HEK293 (cell line): ENCODE results near the gene ZBTB20.

Experiments used
- CTCF ChIA-PET: fragments of 350-600 bp; formaldehyde crosslinking; extraction: SDS; loops from one replicate; lab custom pipeline; 2021; ENCODE audit warnings: antibody characterized with exemption; lab: Yijun Ruan, JAX
- POLR2A ChIA-PET: fragments of 300-600 bp; formaldehyde crosslinking; extraction: SDS; loops from one replicate; lab custom pipeline; 2020; ENCODE audit warnings: antibody characterized with exemption, inconsistent platforms; lab: Yijun Ruan, JAX
- H3K27ac ChIP-seq: fragments of 200-500 bp; sonication (Bioruptor generic); 2 replicates; pipeline ENCODE4 v1.5.1; 2014; ENCODE audit warnings: low read depth, low read length, control low read depth, inconsistent platforms; ENCODE audit errors: extremely low read depth
- H3K36me3 ChIP-seq, 2 experiments: fragments of 200-500 bp in 1 of 2; sonication (Bioruptor generic) in 1 of 2; 1 replicate in 1 of 2; 2 replicates in 1 of 2; pipeline ENCODE4 v1.5.1; 2014 to 2017; ENCODE audit warnings: inconsistent platforms in 2 of 2, low read length in 2 of 2; ENCODE audit not compliant: control insufficient read depth in 2 of 2, insufficient read depth in 1 of 2
- H3K4me1 ChIP-seq: fragments of 200-500 bp; sonication (Bioruptor generic); 2 replicates; pipeline ENCODE4 v1.5.1; 2014; ENCODE audit warnings: mild to moderate bottlenecking, low read length, inconsistent platforms; ENCODE audit not compliant: control insufficient read depth, insufficient read depth
- H3K4me3 ChIP-seq: 2 replicates; pipeline ENCODE4 v1.5.1; 2011; ENCODE audit warnings: low read depth, mild to moderate bottlenecking, control low read depth, low read length, moderate library complexity
- H3K9me3 ChIP-seq: fragments of 200-500 bp; sonication (Bioruptor generic); 2 replicates; pipeline ENCODE4 v1.5.1; 2014; ENCODE audit warnings: low read depth, low read length, inconsistent platforms; ENCODE audit not compliant: control insufficient read depth, insufficient read depth
- BCL11B ChIP-seq: fragments of 450-650 bp; formaldehyde crosslinking; IDR thresholded peaks from 2 replicates; pipeline ENCODE4 v1.5.1; 2016; ENCODE audit warnings: low read depth, missing biosample characterization, missing genetic modification characterization
- GLI4 ChIP-seq: fragments of 450-650 bp; formaldehyde crosslinking; IDR thresholded peaks from 2 replicates; pipeline ENCODE4 v1.5.1; 2016; ENCODE audit warnings: missing biosample characterization, missing genetic modification characterization
- MEIS1 ChIP-seq: sonication (generic); formaldehyde crosslinking; IDR thresholded peaks from 2 replicates; pipeline ENCODE4 v1.8.1; 2022; ENCODE audit warnings: missing genetic modification reagents, mild to moderate bottlenecking, borderline replicate concordance
- MZF1 ChIP-seq: fragments of 450-650 bp; formaldehyde crosslinking; IDR thresholded peaks from 2 replicates; pipeline ENCODE4 v1.5.1; 2017; ENCODE audit warnings: missing biosample characterization, missing genetic modification characterization, borderline replicate concordance
- PRDM1 ChIP-seq: fragments of 450-650 bp; formaldehyde crosslinking; IDR thresholded peaks from 2 replicates; pipeline ENCODE4; 2016; ENCODE audit warnings: missing biosample characterization, missing genetic modification characterization
- REST ChIP-seq: fragments of 450-650 bp; formaldehyde crosslinking; IDR thresholded peaks from 2 replicates; pipeline ENCODE4 v1.5.1; 2016; ENCODE audit warnings: missing biosample characterization, missing genetic modification characterization
- SCRT2 ChIP-seq: fragments of 450-650 bp; formaldehyde crosslinking; IDR thresholded peaks from 2 replicates; pipeline ENCODE4 v1.5.1; 2016; ENCODE audit warnings: missing biosample characterization, missing genetic modification characterization
- ZBTB1 ChIP-seq: fragments of 450-650 bp; formaldehyde crosslinking; IDR thresholded peaks from 2 replicates; pipeline ENCODE4 v1.5.1; 2016; ENCODE audit warnings: missing biosample characterization, missing genetic modification characterization
- ZNF138 ChIP-seq: fragments of 450-650 bp; formaldehyde crosslinking; IDR thresholded peaks from 2 replicates; pipeline ENCODE4 v1.5.1; 2016; ENCODE audit warnings: missing biosample characterization, missing genetic modification characterization, borderline replicate concordance
- ZNF146 ChIP-seq: fragments of 450-650 bp; formaldehyde crosslinking; IDR thresholded peaks from 2 replicates; pipeline ENCODE4 v1.5.1; 2016; ENCODE audit warnings: missing biosample characterization, missing genetic modification characterization
- ZNF175 ChIP-seq: fragments of 450-650 bp; formaldehyde crosslinking; IDR thresholded peaks from 2 replicates; pipeline ENCODE4 v1.5.1; 2016; ENCODE audit warnings: missing biosample characterization, missing genetic modification characterization
- ZNF223 ChIP-seq: fragments of 450-650 bp; formaldehyde crosslinking; IDR thresholded peaks from 2 replicates; pipeline ENCODE4 v1.5.1; 2016; ENCODE audit warnings: missing biosample characterization, missing genetic modification characterization
- ZNF23 ChIP-seq: fragments of 450-650 bp; formaldehyde crosslinking; IDR thresholded peaks from 2 replicates; pipeline ENCODE4 v1.5.1; 2016; ENCODE audit warnings: missing biosample characterization, missing genetic modification characterization, borderline replicate concordance
- ZNF37A ChIP-seq: fragments of 450-650 bp; IDR thresholded peaks from 2 replicates; pipeline ENCODE4 v1.5.1; 2018; ENCODE audit warnings: missing biosample characterization, missing genetic modification characterization
- ZNF585B ChIP-seq: fragments of 450-650 bp; formaldehyde crosslinking; IDR thresholded peaks from 2 replicates; pipeline ENCODE4 v1.5.1; 2016; ENCODE audit warnings: missing biosample characterization, missing genetic modification characterization
- ZNF596 ChIP-seq: fragments of 450-650 bp; IDR thresholded peaks from 2 replicates; pipeline ENCODE4 v1.5.0; 2018; ENCODE audit warnings: missing biosample characterization, mild to moderate bottlenecking, missing genetic modification characterization, moderate library complexity
- ZNF664 ChIP-seq: fragments of 450-650 bp; formaldehyde crosslinking; IDR thresholded peaks from 2 replicates; pipeline ENCODE4 v1.5.1; 2016; ENCODE audit warnings: missing biosample characterization, missing genetic modification characterization
- ZNF677 ChIP-seq: fragments of 450-650 bp; IDR thresholded peaks from 2 replicates; pipeline ENCODE4 v1.5.0; 2018; ENCODE audit warnings: missing biosample characterization, mild to moderate bottlenecking, missing genetic modification characterization, moderate library complexity
- ZNF747 ChIP-seq: fragments of 450-650 bp; formaldehyde crosslinking; IDR thresholded peaks from 2 replicates; pipeline ENCODE4 v1.5.1; 2016; ENCODE audit warnings: missing biosample characterization, missing genetic modification characterization
- ZNF791 ChIP-seq: fragments of 450-650 bp; formaldehyde crosslinking; IDR thresholded peaks from 2 replicates; pipeline ENCODE4 v1.5.1; 2016; ENCODE audit warnings: missing biosample characterization, missing genetic modification characterization
- ZNF792 ChIP-seq: fragments of 450-650 bp; formaldehyde crosslinking; IDR thresholded peaks from 2 replicates; pipeline ENCODE4 v1.5.1; 2016; ENCODE audit warnings: missing biosample characterization, missing genetic modification characterization
- TF ChIP-seq, protein P1 (sequence below): fragments of 450-650 bp; formaldehyde crosslinking; IDR thresholded peaks from 2 replicates; pipeline ENCODE4 v1.5.1; 2016; ENCODE audit warnings: missing biosample characterization, missing genetic modification characterization
- TF ChIP-seq, protein P2 (sequence below): fragments of 450-650 bp; formaldehyde crosslinking; IDR thresholded peaks from 2 replicates; pipeline ENCODE4 v1.5.1; 2016; ENCODE audit warnings: missing biosample characterization, missing genetic modification characterization, borderline replicate concordance
- TF ChIP-seq, protein P3 (sequence below): fragments of 450-650 bp; formaldehyde crosslinking; IDR thresholded peaks from 2 replicates; pipeline ENCODE4 v1.5.1; 2017; ENCODE audit warnings: missing biosample characterization, missing genetic modification characterization

Gene ZBTB20

GRCh38 chr3:114401346-114401745, 745.7 kb downstream of the ZBTB20 start:
- ChIA-PET POLR2A (no interaction called here), CTCF (interaction anchor here (0.7 to 1.3 kb wide), 3 partner anchors 17 to 361 kb away, joined by 4 to 5 read pairs (median 4); no protein-coding TSS in a partner anchor)
- Histone ChIP-seq H3K27ac (no peak overlapping the region), H3K4me3 (no peak overlapping the region), H3K36me3 (no peaks in the 10 kb centered on the region), H3K4me1 (no peaks in the 10 kb centered on the region), H3K9me3 (no peaks in the 10 kb centered on the region)
- TF ChIP-seq ZNF138 (tag by site-specific recombination): no peak
- no peak for TF ChIP-seq ZNF223 (tag by site-specific recombination)
- TF ChIP-seq ZNF146 (tag by site-specific recombination): no peak
- TF ChIP-seq ZNF37A (tag by site-specific recombination): no peak
- TF ChIP-seq BCL11B (tag by site-specific recombination): no peak
- no peak for TF ChIP-seq GLI4
- TF ChIP-seq PRDM1: no peak
- TF ChIP-seq, protein P1, sequence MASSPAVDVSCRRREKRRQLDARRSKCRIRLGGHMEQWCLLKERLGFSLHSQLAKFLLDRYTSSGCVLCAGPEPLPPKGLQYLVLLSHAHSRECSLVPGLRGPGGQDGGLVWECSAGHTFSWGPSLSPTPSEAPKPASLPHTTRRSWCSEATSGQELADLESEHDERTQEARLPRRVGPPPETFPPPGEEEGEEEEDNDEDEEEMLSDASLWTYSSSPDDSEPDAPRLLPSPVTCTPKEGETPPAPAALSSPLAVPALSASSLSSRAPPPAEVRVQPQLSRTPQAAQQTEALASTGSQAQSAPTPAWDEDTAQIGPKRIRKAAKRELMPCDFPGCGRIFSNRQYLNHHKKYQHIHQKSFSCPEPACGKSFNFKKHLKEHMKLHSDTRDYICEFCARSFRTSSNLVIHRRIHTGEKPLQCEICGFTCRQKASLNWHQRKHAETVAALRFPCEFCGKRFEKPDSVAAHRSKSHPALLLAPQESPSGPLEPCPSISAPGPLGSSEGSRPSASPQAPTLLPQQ (tag by site-specific recombination): no peak
- no peak for TF ChIP-seq ZNF664 (tag by site-specific recombination)
- no peak for TF ChIP-seq ZNF677 (tag by site-specific recombination)
- no peak for TF ChIP-seq ZNF23 (tag by site-specific recombination)
- TF ChIP-seq ZNF791: no peak
- no peak for TF ChIP-seq ZBTB1 (tag by site-specific recombination)

DNA sequence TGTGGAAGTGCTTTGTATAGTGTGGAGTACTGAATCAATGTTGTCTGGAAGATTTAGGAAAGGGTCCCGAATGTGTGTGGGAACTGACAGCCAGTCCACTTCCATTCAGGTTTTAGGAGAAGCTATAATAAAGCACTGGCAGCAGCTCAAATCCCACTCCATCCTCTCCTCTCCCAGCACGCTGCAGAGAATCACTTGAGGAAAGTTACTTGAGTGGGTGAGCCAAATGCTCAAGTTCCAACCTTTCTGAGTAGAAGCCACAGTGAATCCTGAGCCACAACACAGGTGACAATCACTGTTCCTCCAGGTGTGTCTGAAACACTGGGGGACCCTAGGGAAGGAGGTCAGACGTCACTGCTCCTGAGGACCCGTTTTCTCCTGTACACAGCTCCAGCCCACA, 746.7 kb downstream of the ZBTB20 start:
- TF ChIP-seq BCL11B (tag by site-specific recombination): no peak
- no peak for TF ChIP-seq SCRT2 (tag by site-specific recombination)
- TF ChIP-seq ZNF585B: no peak
- no peak for TF ChIP-seq ZNF792 (tag by site-specific recombination)
- no peak for TF ChIP-seq ZNF175 (tag by site-specific recombination)
- no peak for TF ChIP-seq MEIS1
- no peak for TF ChIP-seq MZF1 (tag by site-specific recombination)
- no peak for TF ChIP-seq REST
- TF ChIP-seq, protein P2, sequence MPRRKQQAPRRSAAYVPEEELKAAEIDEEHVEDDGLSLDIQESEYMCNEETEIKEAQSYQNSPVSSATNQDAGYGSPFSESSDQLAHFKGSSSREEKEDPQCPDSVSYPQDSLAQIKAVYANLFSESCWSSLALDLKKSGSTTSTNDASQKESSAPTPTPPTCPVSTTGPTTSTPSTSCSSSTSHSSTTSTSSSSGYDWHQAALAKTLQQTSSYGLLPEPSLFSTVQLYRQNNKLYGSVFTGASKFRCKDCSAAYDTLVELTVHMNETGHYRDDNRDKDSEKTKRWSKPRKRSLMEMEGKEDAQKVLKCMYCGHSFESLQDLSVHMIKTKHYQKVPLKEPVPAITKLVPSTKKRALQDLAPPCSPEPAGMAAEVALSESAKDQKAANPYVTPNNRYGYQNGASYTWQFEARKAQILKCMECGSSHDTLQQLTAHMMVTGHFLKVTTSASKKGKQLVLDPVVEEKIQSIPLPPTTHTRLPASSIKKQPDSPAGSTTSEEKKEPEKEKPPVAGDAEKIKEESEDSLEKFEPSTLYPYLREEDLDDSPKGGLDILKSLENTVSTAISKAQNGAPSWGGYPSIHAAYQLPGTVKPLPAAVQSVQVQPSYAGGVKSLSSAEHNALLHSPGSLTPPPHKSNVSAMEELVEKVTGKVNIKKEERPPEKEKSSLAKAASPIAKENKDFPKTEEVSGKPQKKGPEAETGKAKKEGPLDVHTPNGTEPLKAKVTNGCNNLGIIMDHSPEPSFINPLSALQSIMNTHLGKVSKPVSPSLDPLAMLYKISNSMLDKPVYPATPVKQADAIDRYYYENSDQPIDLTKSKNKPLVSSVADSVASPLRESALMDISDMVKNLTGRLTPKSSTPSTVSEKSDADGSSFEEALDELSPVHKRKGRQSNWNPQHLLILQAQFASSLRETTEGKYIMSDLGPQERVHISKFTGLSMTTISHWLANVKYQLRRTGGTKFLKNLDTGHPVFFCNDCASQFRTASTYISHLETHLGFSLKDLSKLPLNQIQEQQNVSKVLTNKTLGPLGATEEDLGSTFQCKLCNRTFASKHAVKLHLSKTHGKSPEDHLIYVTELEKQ (tag by site-specific recombination): no peak
- no peak for TF ChIP-seq ZNF747 (tag by site-specific recombination)
- TF ChIP-seq ZNF596 (tag by site-specific recombination): no peak
- TF ChIP-seq, protein P3, sequence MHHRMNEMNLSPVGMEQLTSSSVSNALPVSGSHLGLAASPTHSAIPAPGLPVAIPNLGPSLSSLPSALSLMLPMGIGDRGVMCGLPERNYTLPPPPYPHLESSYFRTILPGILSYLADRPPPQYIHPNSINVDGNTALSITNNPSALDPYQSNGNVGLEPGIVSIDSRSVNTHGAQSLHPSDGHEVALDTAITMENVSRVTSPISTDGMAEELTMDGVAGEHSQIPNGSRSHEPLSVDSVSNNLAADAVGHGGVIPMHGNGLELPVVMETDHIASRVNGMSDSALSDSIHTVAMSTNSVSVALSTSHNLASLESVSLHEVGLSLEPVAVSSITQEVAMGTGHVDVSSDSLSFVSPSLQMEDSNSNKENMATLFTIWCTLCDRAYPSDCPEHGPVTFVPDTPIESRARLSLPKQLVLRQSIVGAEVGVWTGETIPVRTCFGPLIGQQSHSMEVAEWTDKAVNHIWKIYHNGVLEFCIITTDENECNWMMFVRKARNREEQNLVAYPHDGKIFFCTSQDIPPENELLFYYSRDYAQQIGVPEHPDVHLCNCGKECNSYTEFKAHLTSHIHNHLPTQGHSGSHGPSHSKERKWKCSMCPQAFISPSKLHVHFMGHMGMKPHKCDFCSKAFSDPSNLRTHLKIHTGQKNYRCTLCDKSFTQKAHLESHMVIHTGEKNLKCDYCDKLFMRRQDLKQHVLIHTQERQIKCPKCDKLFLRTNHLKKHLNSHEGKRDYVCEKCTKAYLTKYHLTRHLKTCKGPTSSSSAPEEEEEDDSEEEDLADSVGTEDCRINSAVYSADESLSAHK: no peak
- CTCF ChIA-PET: interaction anchor here (0.6 to 1.1 kb wide), 2 partner anchors 15 to 930 kb away, joined by 3 read pairs; no protein-coding TSS in a partner anchor
- POLR2A ChIA-PET: no interaction called here
- H3K4me1 ChIP-seq: no peaks in the 10 kb centered on the region
- no peak overlapping the region for H3K4me3 ChIP-seq
- no peaks in the 10 kb centered on the region for H3K9me3 ChIP-seq
- H3K36me3 ChIP-seq: no peaks in the 10 kb centered on the region
- no peak overlapping the region for H3K27ac ChIP-seq
